ENCODE data around the gene NAV2. TPM values are rescaled to one million over a fixed set of nuclear protein-coding genes. Genes with fewer than 3 reads are reported as not detected.

Gene NAV2
- total RNA-seq, 1 experiment from 2014 or later, result 2.1 TPM

DNA sequence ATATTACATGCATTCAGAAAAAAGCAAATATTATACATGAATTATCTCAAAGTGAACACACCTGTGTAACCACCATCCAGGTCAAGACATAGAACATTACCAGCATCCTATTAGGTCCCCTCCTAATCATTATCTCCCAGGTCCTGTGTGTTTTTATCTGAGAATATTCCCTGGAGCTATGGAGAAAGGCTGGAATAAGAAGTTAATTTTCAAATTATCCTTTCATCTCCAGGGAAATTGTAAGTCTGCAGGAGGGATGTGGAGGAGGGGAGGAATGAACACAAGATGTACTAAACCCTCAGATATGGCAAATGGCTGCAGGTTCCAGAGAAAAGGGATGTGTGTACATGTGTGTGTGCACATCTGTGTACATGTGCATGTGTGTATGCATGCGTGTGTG, 25.2 kb upstream of the NAV2 start:
- Histone ChIP-seq H3K79me2 (ENCODE audit: insufficient read depth, low read length) (no peaks in the 10 kb centered on the region), H2AFZ (ENCODE audit: low read depth, low read length, poor library complexity, severe bottlenecking) (no peak overlapping the region), H3K4me3 (replicated peaks in 1 of 2; ENCODE audit: low read depth in 1 of 2, low read length in 2 of 2) (no peak overlapping the region), H3K9me2 (ENCODE audit: insufficient read depth) (no peaks in the 10 kb centered on the region), H4K20me1 (ENCODE audit: insufficient read depth) (no peaks in the 10 kb centered on the region), H3K27ac (ENCODE audit: low read depth, low read length) (no peak overlapping the region), H3K27me3 (ENCODE audit: insufficient read depth, low read length) (no peaks in the 10 kb centered on the region; the same call in 1 of the 2 replicates), H3K9me3 (ENCODE audit: control insufficient read depth in 1 of 2, insufficient read depth in 1 of 2, low read depth in 1 of 2, low read length in 2 of 2) (no peaks in the 10 kb centered on the region), H3K4me2 (ENCODE audit: low read length) (no peak overlapping the region), H3K4me1 (ENCODE audit: control insufficient read depth in 1 of 2, insufficient read depth in 2 of 2, low read length in 2 of 2) (peaks cover 0 to 13% of the 10 kb centered on the region in 2 experiments; a peak in 2 of 4 replicates), H3K36me3 (ENCODE audit: control insufficient read depth in 1 of 2, insufficient read depth in 2 of 2, low read length in 2 of 2) (no peaks in the 10 kb centered on the region), H3K9ac (ENCODE audit: low read length) (no peak overlapping the region)
- TF ChIP-seq, protein P1, sequence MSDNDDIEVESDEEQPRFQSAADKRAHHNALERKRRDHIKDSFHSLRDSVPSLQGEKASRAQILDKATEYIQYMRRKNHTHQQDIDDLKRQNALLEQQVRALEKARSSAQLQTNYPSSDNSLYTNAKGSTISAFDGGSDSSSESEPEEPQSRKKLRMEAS (IDR thresholded peaks at IDR 0.05), result no peak
- TF ChIP-seq FOSL1 (IDR thresholded peaks at IDR 0.05; ENCODE audit: low read depth) (no peak), ZNF274 (IDR thresholded peaks at IDR 0.05; ENCODE audit: low read depth, low read length) (no peak)
- BruUV-seq (replicated peaks), result no TSS peak
- intact Hi-C loops (cut with micrococcal nuclease), result no loop called here
- ChIA-PET POLR2A (no interaction called here), RAD21 (ENCODE audit: low non-redundant PET in 1 of 2, low total read pairs in 2 of 2, uncharacterized antibody in 2 of 2, unreplicated experiment in 2 of 2) (no interaction called here), CTCF (no interaction called here)
- DNase-seq (ENCODE audit: low read depth, low spot score) (no peak), ATAC-seq (no peak)

- Histone ChIP-seq H3K27me3 (ENCODE audit: insufficient read depth, low read length) (no peaks in the 10 kb centered on the region; the same call in 1 of the 2 replicates), H4K20me1 (ENCODE audit: insufficient read depth) (no peaks in the 10 kb centered on the region), H2AFZ (ENCODE audit: low read depth, low read length, poor library complexity, severe bottlenecking) (no peak overlapping the region), H3K4me1 (ENCODE audit: control insufficient read depth in 1 of 2, insufficient read depth in 2 of 2, low read length in 2 of 2) (no peaks in the 10 kb centered on the region), H3K36me3 (ENCODE audit: control insufficient read depth in 1 of 2, insufficient read depth in 2 of 2, low read length in 2 of 2) (no peaks in the 10 kb centered on the region), H3K79me2 (ENCODE audit: insufficient read depth, low read length) (no peaks in the 10 kb centered on the region), H3K9me3 (ENCODE audit: control insufficient read depth in 1 of 2, insufficient read depth in 1 of 2, low read depth in 1 of 2, low read length in 2 of 2) (no peaks in the 10 kb centered on the region), H3K4me2 (ENCODE audit: low read length) (no peak overlapping the region), H3K9me2 (ENCODE audit: insufficient read depth) (no peaks in the 10 kb centered on the region), H3K9ac (ENCODE audit: low read length) (no peak overlapping the region), H3K4me3 (replicated peaks in 1 of 2; ENCODE audit: low read depth in 1 of 2, low read length in 2 of 2) (no peak overlapping the region), H3K27ac (ENCODE audit: low read depth, low read length) (no peak overlapping the region)
- no TSS peak for BruUV-seq (replicated peaks)
- DNase-seq (ENCODE audit: low read depth, low spot score) (no peak), ATAC-seq (no peak)
- RAD21 ChIA-PET (ENCODE audit: low non-redundant PET in 1 of 2, low total read pairs in 2 of 2, uncharacterized antibody in 2 of 2, unreplicated experiment in 2 of 2), result no interaction called here
- POLR2A ChIA-PET, result no interaction called here
- intact Hi-C loops (cut with micrococcal nuclease), result no loop called here
- CTCF ChIA-PET, result no interaction called here
- TF ChIP-seq POLR2AphosphoS5 (IDR thresholded peaks at IDR 0.05; ENCODE audit: low read depth, low read length) (no peak), FOSL1 (IDR thresholded peaks at IDR 0.05; ENCODE audit: low read depth) (no peak), CBX3 (IDR thresholded peaks at IDR 0.05; ENCODE audit: low read depth) (no peak), JUND (IDR thresholded peaks at IDR 0.05) (no peak), EZH2phosphoT487 (IDR thresholded peaks at IDR 0.05; ENCODE audit: borderline replicate concordance) (no peak), ZNF274 (IDR thresholded peaks at IDR 0.05; ENCODE audit: low read depth, low read length) (no peak), RAD21 (IDR thresholded peaks at IDR 0.05; ENCODE audit: low read depth) (no peak), ZFX (IDR thresholded peaks at IDR 0.05) (no peak), CTCF (IDR thresholded peaks at IDR 0.05 in 2 of 3, conservative IDR thresholded peaks at IDR 0.05 in 1 of 3; ENCODE audit: borderline replicate concordance in 1 of 3, insufficient read depth in 1 of 3, low read depth in 2 of 3, low read length in 2 of 3) (no peak), YY1 (IDR thresholded peaks at IDR 0.05; ENCODE audit: extremely low read depth, insufficient replicate concordance, low read depth, low read length) (no peak), SRF (IDR thresholded peaks at IDR 0.05; ENCODE audit: low read depth) (no peak), EZH2 (IDR thresholded peaks at IDR 0.05) (no peak), EGR1 (IDR thresholded peaks at IDR 0.05; ENCODE audit: low read depth) (no peak)
- TF ChIP-seq, protein P1 (IDR thresholded peaks at IDR 0.05), result no peak
- TF ChIP-seq, protein P2, sequence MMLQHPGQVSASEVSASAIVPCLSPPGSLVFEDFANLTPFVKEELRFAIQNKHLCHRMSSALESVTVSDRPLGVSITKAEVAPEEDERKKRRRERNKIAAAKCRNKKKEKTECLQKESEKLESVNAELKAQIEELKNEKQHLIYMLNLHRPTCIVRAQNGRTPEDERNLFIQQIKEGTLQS (IDR thresholded peaks at IDR 0.05), result no peak
These were observed 23.2 kb upstream of the NAV2 start for GRCh38 chr11:19689281-19690000.

All from HCT116 (cell line).